GM12874 (cell line): ENCODE measurements around the gene WDR1.

Source experiments
- CTCF ChIP-seq: IDR thresholded peaks from 2 replicates; pipeline ENCODE4 v1.5.1; 2011; ENCODE audit warnings: low read depth, mild to moderate bottlenecking, control low read depth, low read length, moderate library complexity; ENCODE audit not compliant: insufficient read depth

Gene WDR1

GRCh38 chr4:10111067-10111801 is 5.4 kb downstream of the WDR1 start:
- no peak for TF ChIP-seq CTCF

GRCh38 chr4:10109995-10110670 is 6.5 kb downstream of the WDR1 start:
- no peak for TF ChIP-seq CTCF

- TF ChIP-seq CTCF, result no peak
These were observed 7.5 kb downstream of the WDR1 start for GRCh38 chr4:10108818-10109783.

- no peak for TF ChIP-seq CTCF
These were observed 8.2 kb downstream of the WDR1 start for GRCh38 chr4:10108391-10108790.

GRCh38 chr4:10107111-10108091 is 9.2 kb downstream of the WDR1 start:
- no peak for TF ChIP-seq CTCF

- TF ChIP-seq CTCF, result no peak
These were observed 10.1 kb downstream of the WDR1 start for GRCh38 chr4:10106421-10107039.
